ENCODE results near the gene ZNF256.

Gene ZNF256

GRCh38 chr19:57947419-57948134, at the start of gene ZNF256:
Gene ZNF256, minus strand, starts transcription at chr19:57947706. Its CDS starts 232 bp downstream, at chr19:57947474.
- DNase-seq (ENCODE audit: low read depth in 2 of 3, low spot score in 2 of 3): peak; percentile 63 to 79 (median 78)

- DNase-seq (ENCODE audit: low read depth in 2 of 3, low spot score in 2 of 3): no peak
Measured at GRCh38 chr19:57992841-57993240, 45.3 kb upstream of the ZNF256 start.

GRCh38 chr19:57978586-57979289, 31.2 kb upstream of the ZNF256 start:
- no peak for DNase-seq (ENCODE audit: low read depth in 2 of 3, low spot score in 2 of 3)

GRCh38 chr19:57974434-57974833, 26.9 kb upstream of the ZNF256 start, which contains the start of gene C19orf18:
Gene C19orf18, minus strand, starts transcription at chr19:57974534. Its CDS starts 102 bp downstream, at chr19:57974432.
- no peak for DNase-seq (ENCODE audit: low read depth in 2 of 3, low spot score in 2 of 3)

- no peak for DNase-seq (ENCODE audit: low read depth in 2 of 3, low spot score in 2 of 3)
Measured at GRCh38 chr19:57964761-57965160, 17.3 kb upstream of the ZNF256 start.

GRCh38 chr19:57961785-57962184, 14.3 kb upstream of the ZNF256 start:
- DNase-seq (ENCODE audit: low read depth in 2 of 3, low spot score in 2 of 3): no peak

GRCh38 chr19:57954996-57955395, 7.5 kb upstream of the ZNF256 start:
- DNase-seq (ENCODE audit: low read depth in 2 of 3, low spot score in 2 of 3): no peak

- DNase-seq (ENCODE audit: low read depth in 2 of 3, low spot score in 2 of 3): no peak
Measured at GRCh38 chr19:57949702-57950101, 2.2 kb upstream of the ZNF256 start.

GRCh38 chr19:57949296-57949695, 1.8 kb upstream of the ZNF256 start:
- DNase-seq (ENCODE audit: low read depth in 2 of 3, low spot score in 2 of 3): no peak

GRCh38 chr19:57947088-57947418, 453 bp downstream of the ZNF256 start:
- DNase-seq (ENCODE audit: low read depth in 2 of 3, low spot score in 2 of 3): no peak

GRCh38 chr19:57946316-57946715, 1.2 kb downstream of the ZNF256 start:
- no peak for DNase-seq (ENCODE audit: low read depth in 2 of 3, low spot score in 2 of 3)

- no peak for DNase-seq (ENCODE audit: low read depth in 2 of 3, low spot score in 2 of 3)
Measured at GRCh38 chr19:57941593-57941992, 5.9 kb downstream of the ZNF256 start.

- no peak for DNase-seq (ENCODE audit: low read depth in 2 of 3, low spot score in 2 of 3)
Measured at GRCh38 chr19:57935731-57936130, 11.8 kb downstream of the ZNF256 start.

- peak in 1 of 3 experiments; percentile 3 for DNase-seq (ENCODE audit: low read depth in 2 of 3, low spot score in 2 of 3)
Measured at GRCh38 chr19:57934820-57935665, 12.5 kb downstream of the ZNF256 start, which contains the start of gene ZNF418. Gene ZNF418, minus strand, starts transcription at chr19:57935402. Its CDS starts 1,580 bp downstream, at chr19:57933822.

GRCh38 chr19:57927587-57927986, 19.9 kb downstream of the ZNF256 start:
- no peak for DNase-seq (ENCODE audit: low read depth in 2 of 3, low spot score in 2 of 3)

- peak; percentile 43 to 68 (median 65) for DNase-seq (ENCODE audit: low read depth in 2 of 3, low spot score in 2 of 3)
Measured at GRCh38 chr19:57916168-57916995, 31.1 kb downstream of the ZNF256 start, which contains the start of gene ZNF417. Gene ZNF417, minus strand, starts transcription at chr19:57916592. Its CDS starts 181 bp downstream, at chr19:57916411.

GRCh38 chr19:57914531-57914930, 33.0 kb downstream of the ZNF256 start:
- DNase-seq (ENCODE audit: low read depth in 2 of 3, low spot score in 2 of 3): no peak

- no peak for DNase-seq (ENCODE audit: low read depth in 2 of 3, low spot score in 2 of 3)
Measured at GRCh38 chr19:57907394-57907793, 40.1 kb downstream of the ZNF256 start.

GRCh38 chr19:57905258-57905657, 42.2 kb downstream of the ZNF256 start:
- DNase-seq (ENCODE audit: low read depth in 2 of 3, low spot score in 2 of 3): no peak

GRCh38 chr19:57903618-57904184, 43.8 kb downstream of the ZNF256 start:
- DNase-seq (ENCODE audit: low read depth in 2 of 3, low spot score in 2 of 3): no peak
